IPS-NIHi7 (cell line): Measurements from ENCODE around the gene CGB3.

ENCODE experiments used
- DNase-seq: peaks from one replicate; pipeline ENCODE4 v3.0.0; 2012; ENCODE audit warnings: mixed read lengths; ENCODE audit errors: extremely low spot score

CGB3 gene

DNA sequence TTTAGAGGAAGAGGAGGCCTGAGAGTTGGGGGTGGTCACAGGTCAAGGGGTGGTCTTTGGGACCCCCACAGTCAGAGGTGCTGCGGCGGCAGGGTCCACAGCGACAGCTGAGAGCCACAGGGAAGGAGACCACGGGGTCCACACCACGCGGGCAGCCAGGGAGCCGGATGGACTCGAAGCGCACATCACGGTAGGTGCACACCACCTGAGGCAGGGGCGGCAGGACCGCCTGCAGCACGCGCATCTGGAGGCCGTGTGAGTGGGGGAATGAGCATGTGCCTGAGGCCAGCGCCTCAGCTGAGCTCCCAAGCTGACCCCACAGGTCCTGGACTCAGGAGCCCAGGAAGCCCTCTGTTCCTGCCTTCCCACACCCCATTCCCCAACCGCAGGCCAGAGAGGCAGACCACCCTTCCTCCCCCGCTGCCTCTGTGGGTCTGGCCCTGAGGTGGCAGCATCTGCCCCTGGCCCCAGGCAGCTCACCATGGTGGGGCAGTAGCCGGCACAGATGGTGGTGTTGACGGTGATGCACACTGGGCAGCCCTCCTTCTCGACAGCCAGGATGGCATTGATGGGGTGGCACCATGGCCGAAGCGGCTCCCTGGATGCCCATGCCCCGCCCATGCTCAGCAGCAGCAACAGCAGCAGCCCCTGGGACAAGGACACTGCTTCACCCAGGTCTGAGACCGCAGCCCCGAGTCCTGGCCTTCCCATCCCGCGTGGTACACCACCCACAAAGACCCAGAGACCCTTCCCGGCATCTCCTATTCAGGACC lies 7.9 kb downstream of the CGB3 start:
- no peak for DNase-seq

DNA sequence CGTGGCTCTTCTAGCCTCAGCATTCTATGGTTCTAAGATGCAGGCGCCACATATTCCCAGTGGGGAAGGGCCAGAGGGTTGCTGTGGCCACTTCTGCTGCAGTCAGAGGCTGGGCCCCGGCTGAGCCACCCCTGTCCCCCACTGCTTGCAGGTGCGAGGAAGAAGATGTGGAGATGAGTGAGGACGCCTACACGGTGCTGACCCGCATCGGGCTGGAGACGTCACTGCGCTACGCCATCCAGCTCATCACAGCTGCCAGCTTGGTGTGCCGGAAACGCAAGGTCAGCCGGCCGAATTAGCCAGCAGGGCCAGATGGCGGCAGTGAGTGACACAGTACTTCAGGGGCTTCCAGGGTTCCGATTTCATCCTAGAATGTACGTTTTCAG lies 9.3 kb downstream of the CGB3 start:
- DNase-seq = no peak

DNA sequence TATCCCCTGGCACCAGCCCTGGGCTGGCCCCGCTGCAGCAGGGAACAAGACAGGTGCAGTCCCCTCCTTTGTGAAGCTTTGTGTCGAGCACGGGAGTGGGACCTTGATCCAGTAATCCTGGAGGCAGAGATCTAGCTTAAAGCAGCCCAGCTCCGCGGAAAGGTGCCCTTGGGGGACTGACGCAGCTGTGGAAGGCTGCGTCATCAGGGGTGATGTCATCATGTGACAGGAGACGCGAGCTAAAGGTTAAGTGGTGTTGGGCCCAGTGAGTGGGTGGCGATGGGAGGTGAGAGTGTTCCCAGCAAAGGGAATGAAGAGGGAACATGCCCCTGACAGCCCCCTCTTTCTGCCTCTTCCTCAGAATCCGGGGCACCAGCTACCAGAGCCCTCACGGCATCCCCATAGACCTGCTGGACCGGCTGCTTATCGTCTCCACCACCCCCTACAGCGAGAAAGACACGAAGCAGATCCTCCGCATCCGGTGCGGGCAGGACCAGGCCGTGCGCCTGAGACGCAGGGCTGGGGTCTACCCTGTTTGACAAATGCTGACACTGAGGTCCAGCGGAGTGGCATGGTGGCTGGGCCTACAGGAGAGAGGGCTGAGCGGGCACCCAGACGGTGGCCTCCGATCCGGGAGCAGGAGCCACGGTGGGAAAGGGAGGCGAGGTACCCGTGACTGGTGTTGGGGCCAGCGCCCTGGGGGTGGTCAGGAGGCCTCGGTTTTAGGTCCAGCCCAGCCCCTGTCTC lies 9.8 kb downstream of the CGB3 start:
- no peak for DNase-seq

DNA sequence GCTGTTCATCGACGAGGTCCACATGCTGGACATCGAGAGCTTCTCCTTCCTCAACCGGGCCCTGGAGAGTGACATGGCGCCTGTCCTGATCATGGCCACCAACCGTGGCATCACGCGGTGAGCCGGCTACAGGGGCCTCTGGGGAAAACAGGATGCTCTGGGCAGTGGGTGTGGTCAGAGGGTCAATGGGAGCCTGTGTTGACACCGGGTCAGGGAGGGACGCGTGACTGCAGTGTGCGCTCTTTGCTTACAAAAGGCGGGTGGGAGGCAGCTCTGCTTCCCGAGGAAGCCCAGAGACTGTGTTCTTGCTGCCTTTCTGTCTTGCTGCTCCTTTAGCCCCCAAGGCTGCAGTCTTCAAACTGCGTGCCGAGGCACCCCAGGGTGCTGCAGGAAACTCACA lies 12.9 kb downstream of the CGB3 start:
- DNase-seq = no peak

DNA sequence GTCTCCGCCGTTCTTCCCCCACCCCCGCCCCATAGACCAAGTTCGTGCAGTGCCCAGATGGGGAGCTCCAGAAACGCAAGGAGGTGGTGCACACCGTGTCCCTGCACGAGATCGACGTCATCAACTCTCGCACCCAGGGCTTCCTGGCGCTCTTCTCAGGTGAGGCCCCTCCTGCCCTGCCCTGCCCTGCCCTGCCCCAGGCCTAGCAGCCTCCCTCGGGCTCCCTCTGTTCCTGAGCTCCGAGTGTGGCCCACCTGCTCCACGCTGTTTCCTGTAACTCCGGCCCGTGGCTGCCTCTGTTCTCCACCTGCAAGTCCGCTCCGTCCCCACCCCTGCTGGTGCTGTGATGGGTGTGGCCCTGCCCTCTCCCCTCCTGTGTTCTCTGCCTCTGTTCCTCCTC lies 13.7 kb downstream of the CGB3 start:
- no peak for DNase-seq

DNA sequence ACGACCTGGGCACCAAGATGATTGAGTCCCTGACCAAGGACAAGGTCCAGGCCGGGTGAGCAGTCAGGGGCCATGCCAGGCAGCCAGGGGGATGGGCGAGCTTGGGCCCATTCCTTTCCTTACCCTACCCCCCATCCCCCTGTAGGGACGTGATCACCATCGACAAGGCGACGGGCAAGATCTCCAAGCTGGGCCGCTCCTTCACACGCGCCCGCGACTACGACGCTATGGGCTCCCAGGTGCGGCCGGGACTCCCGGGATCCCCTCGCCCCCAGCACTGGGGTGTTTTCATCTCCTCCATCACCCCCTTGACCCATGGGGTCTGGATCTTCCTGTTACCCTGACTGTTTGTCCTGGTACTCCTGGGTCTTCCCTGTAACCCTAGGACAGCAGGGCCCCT lies 14.3 kb downstream of the CGB3 start:
- DNase-seq = no peak

DNA sequence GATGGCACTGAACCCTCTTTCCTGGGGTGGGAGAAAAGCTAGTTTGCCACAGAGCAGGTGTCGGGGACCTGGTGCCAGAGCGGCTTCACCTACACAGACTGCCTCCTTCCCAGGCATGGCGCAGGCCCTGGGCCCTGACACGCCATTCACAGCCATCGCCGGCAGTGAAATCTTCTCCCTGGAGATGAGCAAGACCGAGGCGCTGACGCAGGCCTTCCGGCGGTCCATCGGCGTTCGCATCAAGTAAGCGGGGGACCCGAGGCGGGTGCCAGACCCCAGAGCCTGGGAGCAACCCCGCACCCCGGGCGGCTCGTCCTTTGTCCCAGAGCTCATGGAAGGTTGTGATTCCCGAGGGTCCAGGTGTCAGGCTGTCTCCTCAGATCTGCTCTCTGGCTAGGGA lies 17.2 kb downstream of the CGB3 start:
- no peak for DNase-seq

DNA sequence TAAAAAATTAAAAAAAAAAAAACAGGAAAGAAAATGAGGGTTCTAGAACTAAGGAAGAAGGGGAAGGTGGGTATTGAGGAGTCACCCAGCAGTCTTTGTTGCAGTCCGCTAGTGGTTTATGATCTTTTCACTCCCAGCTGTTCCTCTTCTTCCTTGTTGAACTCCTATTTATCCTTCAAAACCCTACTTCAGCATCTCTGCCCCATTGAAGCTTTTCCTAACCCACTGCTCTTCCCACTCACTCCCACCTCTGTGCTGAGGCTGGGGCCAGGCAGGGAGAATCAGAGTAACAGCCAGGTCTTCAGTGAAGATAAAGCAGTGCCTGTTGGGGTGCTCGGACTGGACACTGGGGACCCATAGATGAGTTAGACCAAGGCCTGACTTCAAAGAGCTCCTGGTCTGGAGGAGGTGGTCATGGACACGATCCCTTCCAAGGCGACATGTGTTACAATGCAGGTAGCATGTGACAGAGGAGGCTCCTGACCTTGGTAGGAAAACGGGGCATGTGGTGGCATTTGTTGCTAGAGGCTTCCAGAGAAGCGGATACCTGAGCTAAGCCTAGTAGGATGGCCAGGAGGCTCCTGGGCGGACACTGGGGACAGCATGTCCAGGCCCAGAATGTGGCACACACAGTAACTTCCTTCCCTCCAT lies 19.0 kb downstream of the CGB3 start:
- no peak for DNase-seq

DNA sequence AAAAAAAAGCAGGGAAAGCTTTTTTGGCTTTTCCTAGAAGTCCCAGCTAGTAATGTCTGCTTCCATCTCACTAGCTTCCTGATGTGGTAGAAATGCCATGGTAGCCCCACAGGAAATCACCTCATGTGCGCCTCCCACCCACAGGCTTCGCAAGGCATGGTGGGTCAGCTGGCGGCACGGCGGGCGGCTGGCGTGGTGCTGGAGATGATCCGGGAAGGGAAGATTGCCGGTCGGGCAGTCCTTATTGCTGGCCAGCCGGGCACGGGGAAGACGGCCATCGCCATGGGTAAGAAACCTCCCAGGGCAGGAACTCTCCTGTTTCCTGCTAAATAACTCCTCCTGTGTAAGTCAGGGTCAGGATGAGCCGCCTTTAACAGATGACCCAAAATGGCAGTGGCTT lies 20.0 kb downstream of the CGB3 start:
- DNase-seq = no peak

DNA sequence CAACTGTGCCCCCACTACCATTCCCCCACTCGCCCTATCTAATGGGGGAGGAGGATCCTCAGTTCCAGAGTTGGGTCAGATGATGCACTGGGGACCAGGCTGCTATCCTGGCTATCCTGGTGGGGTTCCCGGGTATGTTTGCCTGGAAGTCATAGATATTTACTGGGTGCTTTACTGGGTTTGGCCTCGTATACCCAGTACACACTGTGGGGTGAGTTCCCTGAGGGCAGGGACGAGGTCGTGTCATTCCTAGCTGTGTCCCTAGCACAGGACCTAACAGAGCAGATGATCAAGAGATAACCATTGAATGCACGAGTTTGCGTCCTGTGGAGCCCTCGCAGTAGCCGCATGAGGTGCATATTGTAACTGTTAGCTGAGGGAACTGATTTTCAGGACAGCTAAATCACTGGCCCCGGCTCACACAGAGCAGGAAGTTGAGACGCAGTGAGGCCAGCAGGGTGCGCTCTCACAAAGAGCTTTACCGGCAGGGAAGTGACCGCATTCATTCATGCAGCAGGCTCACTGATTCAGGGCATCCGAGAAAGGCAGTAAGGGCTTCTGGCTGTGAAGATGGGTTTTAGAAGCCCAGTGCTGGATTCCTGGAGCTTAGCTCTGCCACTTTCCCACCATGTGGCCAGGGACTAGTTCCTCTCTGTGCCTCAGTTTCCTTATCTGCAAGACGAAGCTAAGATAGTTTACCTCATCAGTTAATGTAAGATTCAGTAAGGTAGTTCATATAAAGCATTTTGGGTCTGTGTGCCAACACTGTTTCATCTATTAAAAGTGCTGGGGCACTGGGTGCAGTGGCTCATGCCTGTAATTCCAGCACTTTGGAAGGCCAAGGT lies 24.4 kb downstream of the CGB3 start:
- peak; percentile 84 for DNase-seq

DNA sequence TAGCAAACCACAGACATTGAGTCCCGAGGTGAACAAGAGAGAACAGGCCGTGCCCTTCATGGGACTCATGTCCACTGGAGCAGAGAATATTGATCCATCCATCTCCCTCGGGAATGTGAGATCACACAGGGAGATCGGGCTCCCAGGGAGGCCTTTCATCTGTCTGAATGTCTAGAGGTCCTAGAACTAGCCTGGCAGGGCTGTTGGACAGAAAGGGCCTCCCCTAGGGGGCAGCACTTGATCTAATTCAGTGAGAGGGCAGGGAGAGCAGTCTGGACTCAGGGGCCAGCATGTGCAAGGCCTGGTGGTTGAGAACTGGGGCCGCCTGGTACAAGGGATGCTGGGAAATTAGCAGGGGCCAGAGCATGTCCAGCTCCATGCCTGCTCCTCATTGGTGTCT lies 26.2 kb downstream of the CGB3 start:
- peak; percentile 72 for DNase-seq

DNA sequence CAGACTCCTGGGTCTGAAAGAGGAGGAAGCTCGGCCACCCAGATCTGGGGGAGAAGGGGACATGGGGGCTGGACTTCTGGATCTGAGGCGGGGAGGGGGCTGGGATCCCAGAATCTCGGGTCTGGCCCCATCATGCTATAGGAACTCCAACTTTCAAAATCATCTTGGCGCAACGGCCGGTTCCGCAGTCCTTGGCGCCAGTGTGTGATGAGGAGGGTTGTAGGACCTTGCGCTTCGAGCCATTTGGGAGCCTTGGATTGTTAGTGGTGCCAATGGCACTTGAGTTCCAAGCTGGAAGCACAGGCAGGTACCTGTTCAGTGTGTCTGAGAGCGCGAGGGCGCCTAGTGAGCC lies 30.1 kb downstream of the CGB3 start:
- no peak for DNase-seq

DNA sequence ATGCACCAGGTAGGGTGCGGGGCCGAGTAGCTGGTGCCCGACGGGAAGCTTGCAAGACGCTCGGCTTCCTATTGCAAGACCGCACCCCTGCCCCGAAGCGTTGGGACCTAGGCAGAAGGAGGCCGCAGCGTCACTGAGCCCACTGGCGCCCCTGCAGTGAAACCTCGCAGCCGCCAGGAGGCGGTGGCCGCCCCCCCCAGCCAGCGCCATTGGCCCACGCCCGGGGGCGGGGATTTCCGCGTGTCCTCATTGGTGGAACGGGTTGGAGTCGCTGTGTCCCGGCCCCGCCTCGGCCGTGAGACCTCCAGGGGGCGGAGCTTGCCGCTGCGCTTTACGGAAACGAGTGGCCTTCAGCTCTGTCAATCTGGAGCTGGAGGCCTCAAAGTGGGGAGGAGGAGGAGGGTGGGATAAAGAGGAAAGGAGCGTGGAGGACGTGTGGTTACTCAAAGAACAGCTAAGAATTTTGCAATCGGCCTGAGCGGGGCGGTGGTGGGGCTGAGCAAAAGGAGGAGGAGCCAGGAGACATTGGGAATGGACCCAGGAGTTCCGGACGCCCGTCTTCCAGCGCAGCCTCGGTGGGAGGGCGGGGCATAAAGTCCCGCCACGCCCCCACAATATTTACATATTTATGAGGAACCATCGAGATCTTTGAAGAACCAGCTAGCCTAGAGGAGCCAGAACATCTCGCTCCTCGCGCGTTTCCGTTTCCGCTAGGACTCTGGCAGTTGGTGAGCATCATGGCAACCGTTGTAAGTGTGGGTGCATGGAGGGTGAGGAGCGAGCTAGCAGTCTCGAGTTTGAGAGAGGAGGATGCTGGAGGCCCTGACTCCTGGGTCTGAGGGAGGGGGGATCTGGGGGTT lies 30.7 kb downstream of the CGB3 start, which contains the start of the genes GYS1 and RUVBL2:
Gene GYS1, minus strand, starts transcription at position 135 of the 860 bp plus-strand sequence. CDS start 197 bp downstream, outside the sequence.
Gene RUVBL2, plus strand, starts transcription at position 713 of the 860 bp plus-strand sequence. Its CDS starts 25 bp downstream, at position 738.
- DNase-seq = peak; percentile 99

DNA sequence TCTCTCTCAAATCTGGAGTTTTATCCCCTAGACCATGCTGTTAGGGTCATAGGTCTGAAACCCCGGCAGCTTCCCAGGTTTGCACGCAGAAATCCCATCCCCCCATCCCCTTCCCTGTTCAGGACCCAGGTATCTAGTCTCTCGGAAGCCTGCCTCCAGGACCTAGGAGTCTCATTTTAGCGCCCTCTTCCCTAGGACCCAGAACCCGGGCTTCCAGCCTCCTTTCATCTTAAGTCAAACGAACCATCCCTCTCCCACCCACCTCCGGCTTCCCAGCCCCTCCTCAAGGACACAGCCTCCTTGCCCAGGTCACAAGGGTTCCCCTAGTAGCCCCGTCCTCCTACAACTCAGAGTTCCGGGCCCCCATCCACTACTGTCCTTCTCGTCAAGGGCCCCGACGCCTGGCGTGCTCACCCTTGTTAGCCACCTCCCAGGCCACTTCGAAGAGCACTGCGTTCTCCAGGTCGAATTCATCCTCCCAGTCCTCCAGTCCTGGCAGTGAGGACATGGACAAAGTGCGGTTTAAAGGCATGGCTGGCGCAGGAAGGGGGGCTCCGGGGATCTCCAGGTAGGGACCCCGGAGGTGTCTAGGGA lies 31.5 kb downstream of the CGB3 start:
- DNase-seq = no peak

DNA sequence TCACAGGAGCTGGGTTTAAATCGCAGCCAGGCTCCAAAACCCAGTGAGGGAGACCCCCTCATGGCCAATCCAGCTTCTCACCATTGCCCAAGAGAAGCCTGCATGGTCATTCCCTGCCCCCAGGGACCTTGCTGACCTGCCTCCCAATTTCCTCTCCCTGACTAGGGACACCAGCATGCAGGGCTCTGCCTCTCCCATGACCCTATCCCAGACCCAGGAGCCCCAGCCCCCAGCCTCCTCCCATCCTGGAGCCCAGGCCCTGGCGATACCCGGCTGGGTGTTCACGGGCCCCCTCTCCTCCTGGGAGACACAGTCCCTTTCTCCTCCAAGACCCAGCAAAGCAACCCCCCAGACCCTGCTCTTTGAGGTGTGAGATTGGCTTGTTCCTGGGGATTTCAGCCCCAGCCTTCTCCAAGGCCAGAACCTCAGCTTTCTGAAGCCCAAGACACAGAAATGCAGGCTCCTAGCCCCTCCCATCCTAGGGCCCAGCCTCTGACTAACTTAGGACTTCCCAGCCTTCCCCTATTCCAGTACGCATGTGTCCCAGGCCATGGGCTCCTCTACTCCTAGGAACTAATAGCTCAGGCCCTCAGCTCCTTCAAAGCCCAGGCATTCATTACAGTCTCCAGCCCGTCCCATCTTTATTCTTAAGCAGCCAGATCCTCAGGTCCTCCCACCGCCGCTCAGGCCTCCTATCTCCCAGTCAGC lies 32.1 kb downstream of the CGB3 start:
- DNase-seq = peak; percentile 74

DNA sequence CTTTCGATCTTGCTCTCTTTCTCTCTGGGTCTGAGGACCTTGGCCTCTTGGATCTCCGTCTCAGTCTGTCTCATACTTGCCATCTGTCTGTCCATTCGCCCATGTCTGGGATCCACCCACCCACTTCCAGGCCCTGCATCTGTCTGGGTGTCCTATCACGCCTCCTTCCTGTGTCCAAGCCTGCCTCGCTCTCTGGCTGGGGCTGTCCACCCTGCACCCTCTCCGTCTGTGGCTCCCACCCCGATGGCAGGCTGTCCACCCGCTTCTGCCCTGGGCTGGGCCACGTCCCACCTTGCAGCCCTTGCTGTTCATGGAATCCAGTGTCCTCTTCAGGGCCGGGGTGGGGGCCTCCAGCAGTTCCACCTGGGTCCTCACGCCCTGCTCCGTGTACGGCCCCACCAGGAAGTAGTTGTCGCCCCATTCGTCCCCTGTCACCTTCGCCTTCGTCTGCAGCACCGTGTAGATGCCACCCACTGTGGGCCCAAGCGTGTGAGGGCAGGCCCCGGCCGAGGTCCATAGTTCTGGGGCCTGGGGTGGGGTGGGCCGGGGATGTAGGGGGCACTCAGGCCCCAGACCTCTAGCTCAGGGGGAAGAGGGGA lies 33.0 kb downstream of the CGB3 start:
- no peak for DNase-seq

DNA sequence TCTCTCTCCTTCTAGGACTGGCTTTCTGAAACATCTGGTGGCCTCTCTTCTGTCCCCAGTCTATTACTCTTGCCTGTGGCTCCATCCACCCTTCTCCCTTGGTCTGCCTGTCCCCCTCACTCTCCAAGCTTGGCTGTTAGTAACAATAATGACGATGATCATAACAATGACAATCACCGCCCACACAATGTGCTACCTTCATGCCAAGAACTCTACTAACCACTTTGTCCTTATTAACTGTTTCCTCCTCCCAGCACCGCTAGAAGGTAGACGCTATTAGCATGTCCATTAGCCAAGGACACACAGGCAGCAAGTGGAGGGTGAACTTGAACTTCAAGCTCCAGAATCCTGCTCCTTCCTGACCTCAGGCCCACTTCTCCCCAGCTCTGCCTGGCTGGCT lies 33.7 kb downstream of the CGB3 start:
- DNase-seq = no peak

DNA sequence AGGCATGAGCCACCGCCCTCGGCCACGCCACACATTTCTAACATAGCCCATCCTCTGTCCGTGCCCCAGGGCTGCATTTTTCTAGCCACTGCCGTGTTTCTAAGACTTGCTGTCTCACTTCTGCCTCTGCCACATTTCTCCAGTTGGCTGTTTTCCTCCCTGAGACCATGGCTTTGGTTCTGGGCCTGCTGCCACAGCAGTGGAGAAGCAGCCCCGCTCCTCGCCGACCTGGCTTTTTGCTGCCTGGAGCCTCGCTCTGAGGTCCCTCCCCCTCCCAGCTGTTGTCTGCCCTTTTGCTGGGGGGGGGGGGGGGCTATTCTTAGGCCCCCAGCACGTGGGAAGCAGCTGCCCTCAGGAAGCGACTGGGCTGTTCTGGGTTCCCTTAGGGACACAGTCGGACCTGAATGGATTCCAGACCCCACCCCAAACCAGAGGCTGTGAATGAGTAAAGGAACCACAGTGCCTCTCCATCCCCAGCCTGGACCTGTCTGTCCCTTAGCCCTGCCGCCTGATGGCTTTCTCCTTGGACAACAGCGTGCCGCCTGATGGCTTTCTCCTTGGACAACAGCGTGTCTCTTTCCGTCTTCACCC lies 34.3 kb downstream of the CGB3 start:
- no peak for DNase-seq

DNA sequence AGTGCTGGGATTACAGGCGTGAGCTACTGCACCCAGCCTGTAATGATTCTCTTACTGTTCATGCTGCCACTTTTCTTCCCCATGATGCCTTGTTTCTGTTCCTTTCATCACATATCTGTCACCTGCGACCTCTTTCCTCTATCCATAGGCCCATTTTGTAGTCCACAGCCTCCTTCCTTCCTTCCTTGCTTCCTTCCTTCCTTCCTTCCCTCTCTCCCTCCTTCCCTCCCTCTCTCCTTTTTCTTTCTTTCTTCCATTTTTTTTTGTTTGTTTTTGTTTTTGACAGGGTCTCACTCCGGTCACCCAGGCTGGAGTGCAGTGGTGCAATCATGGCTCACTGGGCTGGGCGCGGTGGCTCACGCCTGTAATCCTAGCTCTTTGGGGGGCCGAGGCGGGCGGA lies 35.3 kb downstream of the CGB3 start:
- no peak for DNase-seq
